ENCODE measurements around the gene MCEE. TPM values are rescaled to one million over a fixed set of nuclear protein-coding genes. Genes with fewer than 3 reads are reported as not detected.
"Not testable (repeated sequence)": the region's sequence is repeated elsewhere in the genome, so short reads cannot be mapped to it uniquely, and the experiment has no call there.

Gene MCEE
- total and polyA plus RNA-seq, 2 of the 4 experiments (the other 2 are of a cell fraction): 11.1 to 15.0 TPM

GRCh38 chr2:71092491-71093260, 37.4 kb downstream of the MCEE start:
- DNase-seq; H3K36me3 ChIP-seq (ENCODE audit: control insufficient read depth, insufficient read depth, low read length); H3K27me3 ChIP-seq (ENCODE audit: control insufficient read depth, insufficient read depth, low read length); H2AK5ac ChIP-seq (ENCODE audit: low read depth, low read length); H3K4ac ChIP-seq (ENCODE audit: low read depth, low read length); H3K14ac ChIP-seq (replicated peaks; ENCODE audit: low read depth, low read length); BruUV-seq (replicated peaks); H2AK9ac ChIP-seq (replicated peaks; ENCODE audit: low read depth, low read length, poor library complexity); dilution Hi-C loops (cut with HindIII; ENCODE audit: low sequenced_read_pairs, unreplicated experiment); ATAC-seq (ENCODE audit: low read depth); H4K5ac ChIP-seq (ENCODE audit: low read depth, low read length); H2BK120ac ChIP-seq (ENCODE audit: low read depth, low read length); H2BK20ac ChIP-seq (ENCODE audit: low read depth, low read length); H2AFZ ChIP-seq (replicated peaks; ENCODE audit: low read length, poor library complexity); H3K18ac ChIP-seq (ENCODE audit: low read depth, low read length); H3K9me3 ChIP-seq (ENCODE audit: control insufficient read depth, insufficient read depth, low read length); H3K56ac ChIP-seq (ENCODE audit: extremely low read depth, insufficient read depth, low read length); H3K79me1 ChIP-seq (ENCODE audit: low read depth in 1 of 2, low read length in 2 of 2); H3K27ac ChIP-seq (ENCODE audit: insufficient read depth, low read length); H4K20me1 ChIP-seq (ENCODE audit: insufficient read depth, low read length); in situ Hi-C loops (cut with MboI; ENCODE audit: low sequenced_read_pairs); H4K91ac ChIP-seq (ENCODE audit: insufficient read depth, low read depth, low read length); H3K4me1 ChIP-seq (ENCODE audit: control insufficient read depth, insufficient read depth, low read length); H3K4me3 ChIP-seq (ENCODE audit: insufficient read depth, low read depth, low read length); H3K23ac ChIP-seq (ENCODE audit: low read depth, low read length); H4K8ac ChIP-seq (ENCODE audit: low read depth in 2 of 2, low read length in 2 of 2); H3K4me2 ChIP-seq (ENCODE audit: low read depth, low read length); H3K9me1 ChIP-seq (ENCODE audit: insufficient read depth, low read length); intact Hi-C loops (cut with micrococcal nuclease); H3K9ac ChIP-seq (ENCODE audit: low read depth, low read length); H2BK15ac ChIP-seq (ENCODE audit: low read depth, low read length); H2BK5ac ChIP-seq (ENCODE audit: low read depth, low read length, poor library complexity, severe bottlenecking): not testable (repeated sequence)
- 98% methylated on average over 8 of the region's 33 CpGs; no CpG with 5 or more reads in 1 of the 2 experiments for WGBS, 2 experiments (ENCODE audit: extremely low coverage in 2 of 2, insufficient read length in 1 of 2)
- ChIA-PET POLR2A (ENCODE audit: unreplicated experiment) (interaction anchor here (0.6 kb wide), 1 partner anchor 24 kb away, joined by 3 read pairs; the partner anchor contains the start of gene NAGK), CTCF (interaction anchor here (2.3 kb wide), 1 partner anchor 8 kb away, joined by 8 read pairs; no protein-coding TSS in a partner anchor)

DNA sequence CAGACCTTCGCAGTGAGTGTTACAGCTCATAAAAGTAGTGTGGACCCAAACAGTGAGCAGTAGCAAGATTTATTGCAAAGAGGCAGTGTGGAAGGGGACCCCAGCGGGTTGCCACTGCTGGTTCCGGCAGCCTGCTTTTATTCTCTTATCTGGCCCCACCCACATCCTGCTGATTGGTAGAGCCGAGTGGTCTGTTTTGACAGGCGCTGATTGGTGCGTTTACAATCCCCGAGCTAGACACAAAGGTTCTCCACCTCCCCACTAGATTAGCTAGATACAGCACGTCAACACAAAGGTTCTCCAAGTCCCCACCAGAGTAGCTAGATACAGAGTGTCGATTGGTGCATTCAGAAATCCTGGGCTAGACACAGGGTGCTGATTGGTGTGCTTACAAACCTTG, 38.2 kb downstream of the MCEE start:
- H3K4ac ChIP-seq (ENCODE audit: low read depth, low read length); H4K8ac ChIP-seq (ENCODE audit: low read depth in 2 of 2, low read length in 2 of 2); H4K91ac ChIP-seq (ENCODE audit: insufficient read depth, low read depth, low read length); H2AK5ac ChIP-seq (ENCODE audit: low read depth, low read length); H4K5ac ChIP-seq (ENCODE audit: low read depth, low read length); H2AK9ac ChIP-seq (replicated peaks; ENCODE audit: low read depth, low read length, poor library complexity); ATAC-seq (ENCODE audit: low read depth); DNase-seq; H3K36me3 ChIP-seq (ENCODE audit: control insufficient read depth, insufficient read depth, low read length); intact Hi-C loops (cut with micrococcal nuclease); H3K27me3 ChIP-seq (ENCODE audit: control insufficient read depth, insufficient read depth, low read length); H3K9me1 ChIP-seq (ENCODE audit: insufficient read depth, low read length); H3K4me1 ChIP-seq (ENCODE audit: control insufficient read depth, insufficient read depth, low read length); H3K23ac ChIP-seq (ENCODE audit: low read depth, low read length); H3K14ac ChIP-seq (replicated peaks; ENCODE audit: low read depth, low read length); BruUV-seq (replicated peaks); H3K9ac ChIP-seq (ENCODE audit: low read depth, low read length); H3K27ac ChIP-seq (ENCODE audit: insufficient read depth, low read length); dilution Hi-C loops (cut with HindIII; ENCODE audit: low sequenced_read_pairs, unreplicated experiment); H3K56ac ChIP-seq (ENCODE audit: extremely low read depth, insufficient read depth, low read length); H3K4me3 ChIP-seq (ENCODE audit: insufficient read depth, low read depth, low read length); H2AFZ ChIP-seq (replicated peaks; ENCODE audit: low read length, poor library complexity); H4K20me1 ChIP-seq (ENCODE audit: insufficient read depth, low read length); H2BK20ac ChIP-seq (ENCODE audit: low read depth, low read length); in situ Hi-C loops (cut with MboI; ENCODE audit: low sequenced_read_pairs); H3K4me2 ChIP-seq (ENCODE audit: low read depth, low read length); H3K9me3 ChIP-seq (ENCODE audit: control insufficient read depth, insufficient read depth, low read length); H2BK120ac ChIP-seq (ENCODE audit: low read depth, low read length); H2BK15ac ChIP-seq (ENCODE audit: low read depth, low read length); H3K79me1 ChIP-seq (ENCODE audit: low read depth in 1 of 2, low read length in 2 of 2); H2BK5ac ChIP-seq (ENCODE audit: low read depth, low read length, poor library complexity, severe bottlenecking); H3K18ac ChIP-seq (ENCODE audit: low read depth, low read length); POLR2A ChIA-PET (ENCODE audit: unreplicated experiment): not testable (repeated sequence)
- WGBS, 2 experiments (ENCODE audit: extremely low coverage in 2 of 2, insufficient read length in 1 of 2): 50% methylated on average over 1 of the region's 9 CpGs; no CpG with 5 or more reads in 1 of the 2 experiments
- CTCF ChIA-PET: interaction anchor here (2.3 kb wide), 1 partner anchor 9 kb away, joined by 8 read pairs; no protein-coding TSS in a partner anchor

All from IMR-90 (cell line).